Measurements from ENCODE around the gene ARHGEF16.

The ARHGEF16 gene

DNA sequence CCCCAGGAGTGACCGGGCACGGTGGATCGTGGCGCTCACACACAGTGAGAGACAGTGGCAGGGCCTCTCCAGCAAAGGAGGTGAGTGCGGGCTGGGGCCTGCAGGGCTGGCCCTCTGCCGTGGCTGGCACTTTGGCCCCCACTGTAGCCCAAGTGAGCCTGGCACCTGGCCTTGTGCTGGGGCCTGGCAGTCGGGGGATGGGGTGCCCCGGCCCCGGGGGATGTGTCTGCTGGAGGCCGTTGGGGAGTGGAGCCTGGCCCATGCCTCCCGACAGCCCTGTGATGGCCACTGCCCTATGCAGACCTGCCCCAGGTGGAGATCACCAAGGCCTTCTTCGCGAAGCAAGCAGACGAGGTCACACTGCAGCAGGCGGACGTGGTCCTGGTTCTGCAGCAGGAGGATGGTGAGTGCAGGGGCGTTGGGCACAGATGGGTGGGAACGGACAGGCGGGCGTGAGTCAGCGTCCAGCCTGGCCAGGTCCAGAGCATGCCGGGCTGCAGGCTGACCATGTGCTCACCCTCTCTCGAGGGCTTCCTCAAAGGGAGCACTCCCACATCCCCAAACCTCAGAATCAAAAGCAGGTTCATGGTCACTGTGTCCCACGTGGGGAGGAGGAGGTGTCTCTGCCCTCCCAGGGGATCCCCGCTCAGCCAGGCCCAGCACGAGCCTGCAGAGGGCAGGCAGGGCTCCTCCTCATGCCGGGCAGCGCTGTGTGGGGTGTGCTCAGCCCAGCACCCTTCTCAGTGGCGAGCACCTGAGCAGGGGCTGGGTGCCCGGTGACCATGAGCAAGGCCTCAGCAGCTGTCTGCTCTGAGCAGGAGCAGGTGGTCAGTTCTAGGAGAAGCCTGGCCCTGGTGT lies 25.3 kb downstream of the ARHGEF16 start:
- no peak for FAIRE-seq
- no peak for DNase-seq (ENCODE audit: insufficient read length, low spot score)

DNA sequence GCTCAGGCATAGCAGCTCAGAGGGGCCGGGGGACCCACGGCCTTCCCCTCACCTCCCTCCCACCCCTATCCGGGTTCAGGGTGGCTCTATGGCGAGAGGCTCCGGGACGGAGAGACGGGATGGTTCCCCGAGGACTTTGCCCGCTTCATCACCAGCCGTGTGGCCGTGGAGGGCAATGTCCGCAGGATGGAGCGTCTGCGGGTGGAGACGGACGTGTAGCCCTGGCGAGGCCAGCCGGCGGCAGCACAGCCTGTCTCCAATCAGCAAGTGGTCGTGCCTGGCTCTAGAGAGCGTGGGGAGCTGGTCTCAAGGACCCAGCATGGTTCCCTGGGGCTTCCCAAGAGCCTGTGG lies 25.9 kb downstream of the ARHGEF16 start:
- FAIRE-seq (no peak), DNase-seq (ENCODE audit: insufficient read length, low spot score) (no peak)

DNA sequence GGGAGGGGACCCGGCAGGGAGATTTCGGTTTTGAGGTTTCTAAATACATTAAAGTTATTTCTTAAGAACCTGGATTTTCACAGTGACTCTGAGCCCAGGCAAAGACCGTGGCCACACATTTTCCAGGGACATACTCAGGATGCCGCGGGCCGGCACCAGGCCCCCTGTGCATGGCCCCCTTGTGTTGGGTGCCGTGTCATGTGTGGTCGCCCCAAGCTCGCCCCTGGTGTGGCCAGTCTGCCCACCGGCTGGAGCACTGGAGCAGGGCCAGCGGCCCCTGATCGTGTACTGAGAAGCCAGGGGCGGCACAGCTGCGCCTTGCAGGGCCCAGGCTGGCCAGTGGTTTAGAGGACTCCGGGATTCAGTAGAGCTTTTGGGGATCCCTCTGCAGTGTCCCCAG lies 26.6 kb downstream of the ARHGEF16 start:
- no peak for DNase-seq (ENCODE audit: insufficient read length, low spot score)
- FAIRE-seq: no peak

DNA sequence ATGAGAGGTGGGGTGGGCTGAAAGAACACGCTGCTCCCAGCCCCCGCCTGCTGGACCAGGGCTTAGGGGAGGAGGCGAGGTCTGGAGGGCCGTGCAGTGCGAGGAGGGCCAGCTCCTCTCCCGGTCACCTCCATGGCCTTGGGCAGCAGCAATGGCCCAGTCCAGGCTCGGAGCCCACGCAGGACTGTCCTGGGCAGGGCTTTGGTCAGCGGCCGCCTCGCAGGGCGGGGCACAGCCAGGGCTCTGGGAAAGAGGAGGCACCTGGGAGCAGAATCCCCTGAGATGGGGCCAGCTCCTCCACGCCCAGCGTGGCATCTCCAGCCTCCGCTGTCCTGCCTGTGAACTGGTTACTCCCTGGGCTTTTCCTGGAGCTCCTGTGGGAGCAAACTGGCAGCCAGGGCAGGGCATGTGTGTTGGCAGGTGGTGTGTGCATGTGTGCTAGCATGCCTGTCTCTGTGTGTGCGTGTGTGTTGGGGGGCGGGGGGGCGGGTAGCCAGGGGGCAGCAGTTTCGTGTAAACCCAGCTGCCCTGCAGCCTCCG lies 27.4 kb downstream of the ARHGEF16 start:
- DNase-seq (ENCODE audit: insufficient read length, low spot score): no peak
- no peak for FAIRE-seq

DNA sequence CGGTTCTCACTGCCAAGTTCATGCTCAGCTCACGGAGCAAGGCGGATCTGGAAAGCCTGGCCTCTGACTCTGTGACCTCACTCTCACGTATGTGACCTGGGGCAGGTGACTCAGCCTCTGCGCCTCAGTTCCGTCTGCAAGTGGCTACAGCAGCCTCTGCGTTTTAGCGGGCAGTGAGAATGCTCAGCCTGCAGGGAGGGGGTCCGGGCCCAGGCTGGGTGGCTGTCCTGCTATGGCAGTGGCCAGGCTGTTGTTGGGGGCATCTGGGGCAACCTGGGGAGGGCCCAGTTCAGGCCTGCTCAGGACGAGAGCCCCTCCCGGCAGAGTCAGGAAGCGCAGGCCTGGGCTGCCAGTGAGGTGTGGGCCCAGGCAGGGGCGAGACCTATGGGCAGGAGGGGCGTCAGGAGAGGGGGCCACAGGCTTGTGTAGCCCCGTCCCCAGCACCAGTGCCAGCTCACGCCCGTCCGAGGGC lies 27.9 kb downstream of the ARHGEF16 start:
- FAIRE-seq (no peak), DNase-seq (ENCODE audit: insufficient read length, low spot score) (peak; percentile 53)

DNA sequence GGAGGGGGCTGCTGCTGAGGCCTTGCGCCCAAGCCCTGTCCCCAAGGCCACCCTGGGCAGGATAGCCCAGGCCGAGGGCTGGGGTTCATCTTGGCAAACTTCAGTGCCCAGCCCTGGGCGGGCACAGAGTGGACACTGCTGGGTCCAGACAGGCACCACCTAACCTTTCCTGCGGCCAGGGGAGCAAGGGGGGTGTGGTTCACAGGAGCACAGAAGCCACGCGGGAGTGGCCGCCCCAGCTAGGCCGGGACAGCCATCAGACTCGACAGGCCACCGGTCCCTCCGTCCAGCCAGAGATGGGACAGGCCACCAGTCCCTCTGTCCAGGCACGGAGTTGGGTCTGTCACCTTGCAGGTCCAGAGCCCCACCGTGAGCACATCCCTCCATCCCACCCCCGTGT lies 28.9 kb downstream of the ARHGEF16 start:
- FAIRE-seq (no peak), DNase-seq (ENCODE audit: insufficient read length, low spot score) (no peak)

DNA sequence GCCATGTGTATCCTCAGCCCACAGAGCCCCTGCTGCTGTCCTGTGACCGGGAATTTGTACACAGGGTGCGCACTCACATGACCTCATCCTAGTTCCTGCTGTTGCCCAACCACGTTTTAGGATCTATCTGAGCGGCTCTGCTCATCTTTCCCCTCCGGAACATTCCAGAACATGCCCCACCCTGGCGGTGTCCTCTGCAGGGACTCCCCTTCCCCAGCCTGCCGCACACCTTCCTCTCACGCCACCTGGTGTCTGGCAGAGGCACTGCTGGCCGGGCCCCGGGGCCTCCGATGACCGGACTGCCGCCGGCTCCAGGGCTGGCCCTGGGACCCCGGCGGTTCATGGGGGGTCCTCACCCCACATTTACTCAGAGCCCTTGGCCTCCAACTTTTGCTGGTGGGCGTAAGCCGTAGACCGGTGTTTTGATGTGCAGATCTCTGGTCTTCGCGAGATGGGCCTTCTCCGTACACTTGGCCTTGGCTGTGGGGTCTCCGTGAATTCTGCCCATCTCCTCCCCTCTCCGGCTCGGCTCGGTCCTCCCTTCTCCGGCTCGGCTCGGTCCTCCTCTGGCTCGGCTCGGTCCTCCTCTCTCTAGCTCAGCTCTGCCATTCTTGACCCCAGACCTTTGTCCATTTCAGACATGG lies 29.5 kb downstream of the ARHGEF16 start:
- FAIRE-seq (no peak), DNase-seq (ENCODE audit: insufficient read length, low spot score) (peak; percentile 65)

DNA sequence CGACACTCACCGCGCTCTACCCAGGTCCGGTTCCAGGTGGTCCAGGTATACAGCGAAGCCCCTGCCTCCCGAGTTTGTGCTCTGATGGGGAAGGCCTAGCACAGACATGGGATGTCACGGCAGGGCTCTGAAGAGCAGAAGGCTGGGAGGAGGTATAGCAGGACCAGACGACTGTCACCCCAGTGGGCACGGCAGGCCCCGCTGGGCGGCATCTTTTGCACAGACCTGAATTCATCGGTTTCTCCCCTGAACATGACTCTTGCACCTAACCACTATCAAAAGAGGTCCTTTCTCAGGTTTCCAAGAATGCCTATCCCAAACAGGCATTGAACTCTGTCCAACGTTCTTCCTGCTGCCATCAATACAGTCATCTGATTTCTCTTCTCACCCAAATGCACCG lies 30.6 kb downstream of the ARHGEF16 start:
- no peak for DNase-seq (ENCODE audit: insufficient read length, low spot score)

DNA sequence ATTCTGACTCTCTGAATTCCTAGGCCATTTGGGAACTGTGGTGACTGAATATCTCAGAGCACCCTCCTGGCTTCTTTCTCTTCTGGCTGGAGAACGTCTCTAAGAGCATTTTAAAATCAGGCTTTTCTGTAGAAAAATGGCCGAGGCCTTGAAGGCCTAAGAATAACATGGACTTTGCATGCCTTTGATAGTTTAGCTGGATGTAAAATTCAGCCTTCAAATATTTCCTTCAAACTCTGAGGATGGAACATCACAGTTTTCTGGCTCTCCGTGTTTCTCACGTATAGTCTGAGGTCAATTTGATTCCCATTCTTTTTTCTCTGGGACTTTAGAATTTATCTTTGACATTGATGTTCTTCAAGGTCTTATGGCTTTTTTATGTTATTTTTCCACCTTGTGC lies 34.0 kb downstream of the ARHGEF16 start:
- DNase-seq (ENCODE audit: insufficient read length, low spot score) (no peak), FAIRE-seq (no peak)

More for the DNA sequence above, 30.6 kb downstream of the ARHGEF16 start:
- no peak for FAIRE-seq

DNA sequence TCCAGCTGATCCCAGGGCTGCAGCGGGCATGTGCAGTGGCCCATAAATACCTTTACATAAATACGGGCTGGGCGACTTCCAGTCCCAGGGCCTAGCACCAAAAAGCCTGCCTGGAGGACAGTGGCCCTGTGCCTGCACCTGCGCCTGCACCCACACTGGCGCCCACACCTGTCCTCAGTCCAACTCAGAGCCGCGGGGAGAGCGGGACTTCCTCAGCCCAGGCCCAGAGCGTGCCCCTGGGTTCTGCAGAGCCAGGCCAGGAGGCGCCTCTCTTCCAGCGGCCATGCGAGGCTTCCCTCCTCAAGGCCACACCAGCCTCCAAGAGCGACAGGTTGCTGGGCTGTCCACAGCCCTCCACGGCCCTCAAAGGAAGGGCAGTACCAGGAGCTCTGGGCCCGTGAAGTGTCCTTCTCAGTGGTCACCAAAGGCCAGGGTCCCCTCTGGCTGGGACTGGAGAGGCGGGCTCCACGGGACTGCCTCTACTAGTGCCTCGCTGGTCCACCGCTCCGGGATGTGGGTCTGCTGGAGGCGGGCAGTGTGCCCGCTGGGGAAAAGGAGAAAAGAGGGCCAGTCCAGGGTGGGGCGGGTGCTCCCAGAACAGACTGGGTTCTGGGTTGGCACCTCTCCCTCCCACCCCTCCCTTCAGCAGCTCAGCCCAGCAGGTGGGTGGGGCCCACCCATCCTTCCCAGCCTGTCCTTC lies 35.7 kb downstream of the ARHGEF16 start:
- no peak for DNase-seq (ENCODE audit: insufficient read length, low spot score)
- no peak for FAIRE-seq

DNA sequence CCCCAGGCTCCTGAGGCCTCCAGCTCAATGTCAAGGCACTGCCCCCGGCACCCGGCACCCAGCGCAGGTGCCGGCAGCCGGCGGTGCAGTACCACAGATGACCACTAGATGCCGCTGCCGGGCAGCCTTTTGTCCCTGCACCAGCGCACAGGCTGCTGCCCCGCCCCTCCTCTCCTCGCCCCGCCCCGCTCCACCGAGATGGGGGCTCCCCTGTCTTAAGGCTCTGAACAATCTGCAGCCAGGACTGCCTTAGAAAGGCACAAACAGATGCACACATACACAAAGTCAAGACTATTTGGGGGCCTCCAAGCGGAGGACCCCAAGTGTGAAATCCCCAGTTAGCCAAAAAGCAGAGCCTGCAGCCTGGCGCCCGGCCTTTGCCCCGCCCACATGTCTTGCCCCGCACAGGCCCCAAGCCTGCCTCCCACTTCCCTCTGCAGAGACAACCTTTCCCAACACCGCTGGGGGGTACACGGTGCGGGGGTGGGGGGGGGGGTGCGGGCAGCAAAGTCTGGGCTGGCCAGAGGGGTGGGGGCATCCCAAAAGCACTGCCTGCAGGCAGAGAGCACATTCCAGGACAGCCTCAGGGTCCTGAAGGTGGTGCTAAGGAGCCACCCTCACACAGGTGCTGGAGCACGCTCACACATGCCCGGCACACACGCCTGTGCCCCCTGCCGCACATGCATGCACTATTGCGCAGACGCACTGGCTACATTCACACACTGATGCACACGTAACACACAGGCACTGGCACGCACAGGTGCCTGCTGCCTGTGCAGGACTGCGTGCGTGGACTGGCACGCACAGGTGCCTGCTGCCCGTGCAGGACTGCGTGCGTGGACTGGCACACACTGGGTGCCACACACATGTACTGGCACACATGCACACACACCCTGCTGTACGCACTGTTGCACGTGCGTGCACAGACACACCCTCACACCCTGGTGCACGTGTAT lies 37.1 kb downstream of the ARHGEF16 start:
- FAIRE-seq: peak; percentile 54
- peak; percentile 93 for DNase-seq (ENCODE audit: insufficient read length, low spot score)

DNA sequence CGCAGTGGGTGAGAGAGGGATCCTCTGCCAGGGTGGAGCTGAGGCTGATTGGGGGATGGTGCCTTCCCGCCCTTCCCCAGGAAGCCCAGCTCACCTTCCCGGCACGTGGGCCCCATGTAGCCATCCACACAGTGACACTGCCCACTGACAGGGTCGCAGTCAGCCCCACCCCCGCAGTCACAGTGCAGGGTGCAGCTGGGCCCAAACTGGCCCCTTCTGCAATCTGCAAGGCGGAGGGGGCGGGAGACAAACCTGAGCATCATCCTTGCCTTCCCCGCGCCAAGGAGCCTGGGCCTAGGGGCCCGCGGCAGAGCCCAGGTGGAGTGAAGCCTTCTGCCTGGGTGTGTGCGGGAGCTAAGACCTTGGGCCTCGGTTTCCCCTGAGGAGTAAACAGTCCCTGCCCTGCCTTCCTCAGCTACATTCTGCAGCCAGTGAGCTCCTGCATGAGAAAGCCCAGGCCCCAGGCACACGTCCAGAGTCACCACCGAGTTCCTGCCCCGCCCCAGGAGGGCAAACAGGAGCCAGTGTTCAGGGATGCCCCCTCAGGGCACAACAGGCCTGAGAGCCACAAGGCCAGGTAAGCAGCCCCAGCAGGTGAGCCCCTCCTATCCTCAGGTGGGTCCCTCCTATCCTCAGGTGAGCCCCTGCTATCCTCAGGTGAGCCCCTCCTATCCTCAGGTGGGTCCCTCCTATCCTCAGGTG lies 38.2 kb downstream of the ARHGEF16 start:
- FAIRE-seq: no peak
- DNase-seq (ENCODE audit: insufficient read length, low spot score): no peak

DNA sequence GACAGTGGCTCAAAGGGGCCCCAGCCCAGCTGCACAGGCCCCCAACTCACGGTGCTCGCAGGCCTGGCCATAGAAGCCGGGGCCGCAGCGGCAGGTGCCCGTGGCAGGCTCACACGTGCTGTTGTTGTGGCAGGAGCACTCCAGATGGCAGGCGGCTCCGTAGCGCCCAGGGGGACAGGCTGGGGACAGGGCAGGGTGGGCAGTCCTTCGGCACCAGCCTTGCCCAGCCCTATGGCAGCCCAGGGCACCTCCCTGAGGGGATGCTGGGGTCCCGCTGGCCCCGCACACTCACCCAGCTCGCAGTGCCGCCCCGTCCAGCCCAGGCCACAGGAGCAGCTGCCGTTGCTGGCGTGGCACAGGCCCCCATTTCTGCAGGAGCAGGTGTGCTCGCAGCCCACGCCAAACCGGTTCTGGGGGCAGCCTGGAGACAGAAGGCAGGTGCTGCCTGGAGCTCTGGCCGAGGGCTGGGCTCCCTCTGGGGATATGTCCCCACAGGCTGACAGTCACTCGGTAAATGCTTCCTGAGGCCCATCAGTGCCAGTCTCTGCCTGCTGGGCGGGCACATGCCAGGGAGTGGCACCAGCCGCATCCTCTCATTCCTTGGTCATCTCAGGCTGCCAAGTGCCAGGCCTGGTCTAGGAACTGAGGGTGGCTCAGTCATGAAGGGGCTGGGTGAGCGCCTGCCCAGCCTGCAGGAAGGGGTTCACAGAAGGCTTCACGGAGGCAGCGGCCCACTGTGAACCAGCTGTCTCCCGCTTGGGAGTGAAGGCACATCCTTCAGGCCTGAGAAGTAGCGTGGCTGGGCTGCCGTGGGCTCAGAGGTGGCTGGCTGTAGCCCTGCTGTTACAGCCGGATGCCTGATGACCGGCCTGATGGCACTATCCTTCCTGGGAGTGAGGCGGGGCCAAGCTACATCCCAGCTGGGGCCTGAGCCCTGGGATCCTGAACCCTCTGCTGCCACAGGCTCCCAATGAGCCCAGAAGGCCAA lies 40.1 kb downstream of the ARHGEF16 start:
- no peak for FAIRE-seq
- no peak for DNase-seq (ENCODE audit: insufficient read length, low spot score)

DNA sequence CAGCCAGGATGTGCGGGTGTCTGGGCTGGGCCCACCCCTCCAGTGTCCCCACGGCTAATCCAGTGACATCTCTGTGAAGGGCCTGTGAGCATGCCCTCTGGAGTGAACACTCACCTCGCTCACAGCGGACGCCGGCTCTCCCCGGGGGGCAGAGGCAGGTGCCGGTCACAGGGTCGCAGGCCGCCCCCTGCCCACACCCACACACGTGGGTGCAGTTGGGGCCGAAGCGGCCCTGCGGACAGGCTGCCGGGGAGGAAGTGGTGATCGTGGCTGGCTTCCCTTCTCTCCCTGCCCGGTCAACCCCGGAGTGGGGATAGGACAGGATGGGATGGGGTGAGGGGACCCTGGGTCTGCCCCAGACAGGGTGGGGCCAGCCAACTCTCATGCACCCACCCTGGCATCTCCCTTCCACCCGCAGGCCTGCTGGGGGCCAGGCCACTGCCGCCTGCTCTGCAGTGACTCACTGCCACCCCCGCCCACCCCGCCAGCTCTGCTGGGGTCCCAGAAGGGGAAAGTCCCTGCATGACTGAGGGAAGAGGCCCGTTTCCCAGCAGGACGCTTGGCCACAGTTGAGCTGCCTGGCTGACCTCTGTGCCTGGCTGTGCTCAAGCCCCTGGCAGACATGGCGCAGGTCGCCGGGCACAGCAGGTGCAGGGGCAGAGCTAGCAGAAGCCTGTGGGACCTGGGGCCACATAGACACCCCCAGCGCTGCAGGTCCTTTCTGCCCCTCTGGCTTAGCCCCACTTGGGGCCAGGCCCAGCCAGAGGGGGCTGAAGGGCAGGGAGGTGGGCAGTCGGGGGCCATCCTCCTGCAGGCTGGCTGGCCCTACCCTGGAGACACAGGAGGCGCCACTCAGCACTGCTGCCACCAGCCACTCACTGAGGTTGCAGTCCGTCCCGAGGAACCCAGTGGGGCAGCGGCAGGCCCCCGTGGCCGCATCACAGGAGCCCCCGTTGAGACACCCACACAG lies 41.6 kb downstream of the ARHGEF16 start:
- DNase-seq (ENCODE audit: insufficient read length, low spot score) (no peak), FAIRE-seq (no peak)

DNA sequence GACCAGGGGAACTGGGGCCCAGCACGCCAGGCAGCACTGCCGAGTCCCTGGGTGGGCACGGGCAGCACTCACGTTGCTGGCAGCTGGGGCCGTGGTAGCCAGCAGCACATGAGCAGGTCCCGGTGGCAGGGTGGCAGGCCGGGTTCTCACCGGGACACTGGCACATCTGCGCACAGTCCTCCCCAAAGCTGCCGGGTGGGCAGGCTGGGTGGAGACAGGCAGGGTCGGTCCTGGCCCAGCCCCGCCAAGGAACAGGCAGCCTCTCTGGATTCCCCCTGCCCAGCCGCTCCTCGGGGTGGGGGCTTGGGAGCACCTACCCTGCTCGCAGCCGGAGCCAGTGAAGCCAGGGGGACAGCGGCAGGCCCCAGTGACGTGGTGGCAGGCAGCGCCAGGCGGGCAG lies 42.5 kb downstream of the ARHGEF16 start:
- DNase-seq (ENCODE audit: insufficient read length, low spot score): no peak
- no peak for FAIRE-seq

DNA sequence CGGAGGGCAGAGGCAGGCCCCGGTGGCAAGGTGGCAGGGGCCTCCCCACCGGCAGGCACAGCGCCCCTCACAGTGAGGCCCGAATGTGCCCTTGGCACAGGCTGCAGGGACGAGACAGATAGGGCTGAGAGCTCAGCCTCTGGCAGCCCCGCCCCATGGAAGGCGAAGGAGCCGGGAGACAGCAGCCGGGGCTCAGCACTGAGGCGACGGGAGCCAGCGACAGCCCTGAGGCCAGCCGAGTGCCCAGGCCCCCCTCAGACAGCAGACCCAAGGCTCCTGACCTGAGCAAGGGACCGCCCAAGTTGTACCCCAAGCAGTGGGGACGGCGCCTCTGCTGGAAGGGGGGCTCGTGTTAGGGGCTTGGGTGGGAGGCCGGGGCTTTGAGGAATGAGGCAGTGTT lies 43.1 kb downstream of the ARHGEF16 start:
- FAIRE-seq: no peak
- no peak for DNase-seq (ENCODE audit: insufficient read length, low spot score)

DNA sequence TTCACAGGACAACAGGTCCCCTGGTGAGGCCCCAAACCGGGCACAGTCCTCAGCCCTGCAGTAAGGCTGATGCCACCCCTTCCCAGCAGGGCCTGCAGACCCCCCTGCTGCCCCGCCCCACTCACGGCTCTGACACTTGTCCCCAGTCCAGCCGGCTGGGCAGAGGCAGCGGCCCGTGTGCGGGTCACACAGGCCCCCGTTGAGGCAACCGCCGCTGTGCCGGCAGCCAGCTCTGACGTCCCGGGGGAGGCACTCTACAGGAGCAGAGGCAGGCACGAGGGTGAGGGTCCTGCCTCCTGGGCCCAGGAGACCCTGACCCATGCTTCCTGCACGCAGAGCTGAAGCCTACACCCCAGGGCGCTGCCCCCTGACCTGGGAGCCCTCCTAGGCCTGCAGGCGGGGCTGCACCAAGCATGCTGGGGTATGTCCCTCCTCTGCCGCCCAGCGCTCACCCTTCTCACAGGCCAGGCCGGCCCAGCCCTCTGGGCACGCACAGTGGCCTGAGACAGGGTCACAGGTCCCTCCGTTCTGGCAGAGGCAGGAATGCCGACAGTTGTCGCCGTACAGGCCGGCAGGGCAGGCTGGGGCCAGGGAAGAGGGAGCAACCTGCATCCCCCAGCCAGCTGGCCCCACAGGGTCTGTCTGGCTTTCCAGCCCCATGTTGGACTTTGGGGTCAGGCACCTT lies 43.9 kb downstream of the ARHGEF16 start:
- no peak for DNase-seq (ENCODE audit: insufficient read length, low spot score)
- no peak for FAIRE-seq

Data from GM19239 (cell line).